HG03342 (cell line): ENCODE results near the gene DLGAP1.
"Not testable (repeated sequence)": the region's sequence is repeated elsewhere in the genome, so short reads cannot be mapped to it uniquely, and the experiment has no call there.

Source experiments
- ATAC-seq: cut with Tn5 transposase; IDR thresholded peaks from one replicate; pipeline ENCODE4 v1.9.1; 2021; ENCODE audit warnings: mild to moderate bottlenecking, moderate library complexity; ENCODE audit not compliant: unreplicated experiment

Gene DLGAP1

DNA sequence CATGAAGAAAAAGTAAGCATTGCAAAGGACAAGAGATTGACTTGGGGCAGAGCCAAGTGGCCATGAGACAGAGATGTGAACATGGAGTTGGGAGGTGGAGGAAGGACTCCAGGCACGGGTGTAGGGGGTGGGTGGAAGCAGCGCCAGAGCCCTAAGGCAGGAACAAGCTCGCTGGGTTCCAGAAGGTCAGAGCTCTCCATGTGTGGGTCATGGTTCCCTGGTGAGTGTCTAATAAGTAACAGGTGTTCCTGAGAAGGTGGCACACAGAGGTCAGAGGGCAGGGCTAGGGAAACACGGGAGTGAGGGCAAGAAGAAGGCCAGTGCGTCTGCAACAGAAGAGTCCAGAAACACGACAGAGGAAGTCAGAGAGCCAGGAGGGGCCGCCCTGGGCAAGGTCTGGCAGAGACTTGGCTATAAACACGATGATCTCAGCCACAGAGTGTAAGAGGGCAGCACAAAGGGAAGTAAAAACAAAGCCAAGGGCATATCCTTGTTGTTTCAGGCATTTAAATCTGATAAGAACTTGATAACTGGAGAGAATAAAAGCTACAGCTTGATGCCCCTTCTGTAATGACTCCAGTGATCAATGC is 744.3 kb downstream of the DLGAP1 start:
- no peak for ATAC-seq

DNA sequence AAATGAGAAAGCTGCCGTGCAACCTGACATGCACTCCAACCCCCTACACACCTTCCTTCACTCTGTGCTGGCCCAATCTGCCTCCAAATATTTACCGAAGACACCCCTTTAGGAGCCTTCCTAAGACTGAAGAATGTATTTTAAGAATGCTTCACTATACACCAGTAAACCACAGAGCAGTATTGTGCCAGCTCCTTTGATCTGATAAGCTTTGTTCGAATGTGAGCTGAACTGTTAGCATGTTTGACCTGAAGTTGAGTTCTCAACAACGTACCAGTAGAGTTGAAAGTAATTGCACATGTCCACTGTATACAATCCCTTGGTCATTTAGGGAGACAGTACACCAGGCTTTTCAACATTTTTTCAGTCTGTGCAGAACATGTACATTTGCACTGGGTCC is 745.9 kb downstream of the DLGAP1 start:
- no peak for ATAC-seq

DNA sequence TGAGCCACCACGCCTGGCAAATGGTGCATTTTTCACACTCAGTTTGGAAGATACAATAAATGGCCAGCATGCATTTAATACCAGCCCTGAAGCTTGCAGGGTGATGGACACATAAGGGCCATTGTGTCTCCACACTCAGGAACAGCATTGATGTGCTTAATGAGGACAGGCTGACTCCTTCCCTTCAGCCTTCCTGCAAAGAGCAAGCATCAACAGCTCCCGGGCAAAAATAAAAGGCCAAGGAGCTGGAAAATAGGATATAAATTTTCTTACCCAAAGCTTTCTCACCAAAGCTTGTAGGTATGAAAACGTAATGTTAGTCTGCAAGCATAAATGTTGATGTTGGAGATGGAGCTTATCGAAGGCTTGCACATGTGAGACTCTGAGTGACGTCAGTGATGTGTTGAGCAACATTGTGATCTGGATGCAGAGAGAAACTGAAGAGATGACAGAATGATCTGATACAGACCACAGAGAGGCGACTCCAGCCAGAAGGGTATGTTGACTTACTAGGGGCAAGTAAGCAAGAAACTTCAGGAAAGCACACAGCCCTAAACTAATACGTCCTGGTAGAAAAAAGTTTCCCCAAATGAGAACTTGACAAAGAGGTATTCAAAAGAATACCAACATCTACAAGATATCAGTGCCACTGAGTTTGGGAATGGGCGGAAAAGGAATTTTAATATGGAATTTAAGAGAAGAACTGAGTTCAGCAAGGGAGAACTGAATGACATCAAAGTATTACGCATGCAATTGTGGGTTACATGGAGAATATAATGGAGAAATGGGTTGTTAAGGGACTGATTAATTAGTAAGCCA is 748.6 kb downstream of the DLGAP1 start:
- no peak for ATAC-seq

DNA sequence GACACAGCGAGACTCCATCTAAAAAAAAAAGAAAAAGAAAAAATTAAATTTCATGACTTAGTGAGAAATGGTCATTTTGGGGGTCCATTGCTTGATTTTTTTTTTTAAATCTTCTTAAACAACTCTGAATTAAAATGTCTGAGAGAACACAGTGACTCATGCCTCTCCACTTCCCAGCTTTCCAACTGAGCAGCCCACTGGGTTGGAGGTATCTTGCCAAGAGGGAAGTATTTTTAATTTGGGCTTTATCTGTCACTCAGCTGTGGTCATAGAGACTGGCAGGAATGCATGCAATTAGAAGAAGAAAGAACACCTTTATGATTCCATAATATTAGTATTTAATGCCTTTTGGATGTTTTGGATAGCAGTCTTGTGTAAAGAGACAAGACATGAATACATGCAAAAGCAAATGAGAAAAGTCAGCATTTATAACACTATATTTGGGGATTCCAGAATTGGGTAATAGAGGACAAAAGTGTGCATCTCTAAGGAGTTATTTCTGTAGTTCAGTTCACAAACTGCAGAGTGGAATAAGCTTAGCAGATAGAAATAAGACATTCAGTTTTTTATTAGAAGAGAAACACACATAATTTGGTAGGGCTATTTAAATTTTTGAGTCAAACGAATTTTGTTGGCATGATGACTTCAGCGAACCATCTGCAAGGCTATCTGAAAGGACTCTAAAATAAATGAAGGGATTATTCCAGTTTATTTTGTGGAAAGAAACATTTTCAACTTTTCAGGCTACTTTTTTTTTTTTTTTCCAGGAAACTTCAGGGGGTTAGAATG is 750.4 kb downstream of the DLGAP1 start:
- ATAC-seq, result no peak

DNA sequence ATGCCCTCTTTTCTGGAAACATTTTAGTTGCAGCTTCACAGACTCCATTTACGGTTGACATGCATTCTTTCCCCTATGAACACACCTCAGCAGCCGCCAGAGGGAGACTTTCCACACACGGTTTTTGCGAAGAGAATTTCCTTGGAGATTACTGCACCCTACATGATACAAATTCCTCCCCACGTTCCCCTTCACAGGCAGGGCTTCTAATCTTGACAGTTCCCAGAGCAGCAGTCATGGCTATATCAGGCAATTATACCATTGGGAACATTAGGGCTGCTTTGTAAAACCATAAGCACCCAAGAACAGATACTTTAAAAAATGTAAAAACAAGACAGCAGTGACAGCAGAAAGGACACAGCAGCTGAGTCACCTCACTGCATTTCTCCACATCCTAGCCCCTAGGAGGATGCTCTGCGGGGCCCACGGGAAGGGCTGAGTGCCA is 751.4 kb downstream of the DLGAP1 start:
- no peak for ATAC-seq

DNA sequence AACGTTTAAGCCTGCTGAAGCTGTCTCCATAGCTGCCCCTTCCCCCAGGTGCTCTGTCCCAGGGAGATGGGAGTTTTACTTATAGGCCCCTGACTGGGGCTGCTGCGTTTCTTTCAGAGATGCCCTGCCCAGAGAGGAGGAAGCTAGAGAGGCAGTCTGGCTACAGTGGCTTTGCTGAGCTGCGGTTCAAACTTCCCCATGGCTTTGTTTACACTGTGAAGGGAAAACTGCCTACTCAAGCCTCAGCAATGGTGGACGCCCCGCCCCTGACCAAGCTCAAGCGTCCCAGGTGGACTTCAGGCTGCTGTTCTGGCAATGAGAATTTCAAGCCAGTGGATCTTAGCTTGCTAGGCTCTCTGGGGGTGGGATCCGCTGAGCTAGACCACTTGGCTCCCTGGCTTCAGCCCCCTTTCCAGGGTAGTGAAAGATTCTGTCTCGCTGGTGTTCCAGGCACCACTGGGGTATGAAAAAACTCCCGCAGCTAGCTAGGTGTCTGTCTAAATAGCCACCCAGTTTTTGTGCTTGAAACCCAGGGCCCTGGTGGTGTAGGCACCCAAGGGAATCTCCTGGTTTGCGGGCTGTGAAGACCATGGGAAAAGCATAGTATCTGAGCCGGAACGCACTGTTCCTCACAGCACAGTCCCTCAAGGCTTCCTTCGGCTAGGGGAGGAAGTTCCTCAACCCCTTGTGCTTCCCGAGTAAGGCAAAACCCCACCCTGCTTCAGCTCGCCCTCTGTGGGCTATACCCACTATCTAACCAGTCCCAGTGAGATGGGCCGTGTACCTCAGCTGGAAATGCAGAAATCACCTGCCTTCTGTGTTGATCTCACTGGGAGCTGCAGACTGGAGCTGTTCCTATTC is 755.2 kb downstream of the DLGAP1 start:
- not testable (repeated sequence) for ATAC-seq

DNA sequence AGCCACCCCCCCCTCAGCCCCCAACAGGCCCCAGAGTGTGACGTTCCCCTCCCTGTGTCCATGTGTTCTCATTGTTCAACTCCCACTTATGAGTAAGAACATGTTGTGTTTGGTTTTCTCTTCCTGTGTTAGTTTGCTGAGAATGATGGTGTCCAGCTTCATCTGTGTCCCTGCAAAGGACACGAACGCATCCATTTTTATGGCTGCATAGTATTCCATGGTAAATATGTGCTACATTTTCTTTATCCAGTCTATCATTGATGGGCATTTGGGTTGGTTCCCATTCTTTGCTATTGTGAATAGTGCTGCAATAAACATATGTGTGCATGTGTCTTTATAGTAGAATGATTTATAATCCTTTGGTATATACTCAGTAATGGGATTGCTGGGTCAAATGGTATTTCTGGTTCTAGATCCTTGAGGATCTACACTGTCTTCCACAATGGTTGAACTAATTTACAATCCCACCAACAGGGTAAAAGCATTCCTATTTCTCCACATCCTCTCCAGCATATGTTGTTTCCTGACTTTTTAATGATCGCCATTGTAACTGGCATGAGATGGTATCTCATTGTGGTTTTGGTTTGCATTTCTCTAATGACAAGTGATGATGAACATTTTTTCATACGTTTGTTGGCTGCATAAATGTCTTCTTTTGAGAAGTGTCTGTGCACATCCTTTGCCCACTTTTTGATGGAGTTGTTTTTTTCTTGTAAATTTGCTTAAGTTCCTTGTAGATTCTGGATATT is 760.9 kb downstream of the DLGAP1 start:
- ATAC-seq, result not testable (repeated sequence)

DNA sequence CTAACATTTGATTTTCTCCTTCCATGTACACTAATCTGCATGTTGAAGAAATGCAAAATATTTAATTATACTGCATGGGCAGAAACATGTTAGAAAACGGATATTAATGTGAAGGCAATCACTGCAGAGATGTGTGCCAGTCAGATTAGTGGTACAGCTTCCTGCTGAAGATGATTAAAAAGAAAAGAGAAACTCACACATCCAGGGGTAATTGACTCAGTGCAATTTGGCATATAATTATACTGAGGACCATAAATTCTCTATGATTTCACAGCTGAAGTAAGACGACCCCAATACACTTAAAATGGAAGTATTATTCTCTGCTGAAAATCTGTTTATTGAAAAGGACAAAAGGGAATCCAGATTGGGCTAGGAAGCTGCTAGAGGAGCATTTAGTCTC is 761.7 kb downstream of the DLGAP1 start:
- no peak for ATAC-seq

DNA sequence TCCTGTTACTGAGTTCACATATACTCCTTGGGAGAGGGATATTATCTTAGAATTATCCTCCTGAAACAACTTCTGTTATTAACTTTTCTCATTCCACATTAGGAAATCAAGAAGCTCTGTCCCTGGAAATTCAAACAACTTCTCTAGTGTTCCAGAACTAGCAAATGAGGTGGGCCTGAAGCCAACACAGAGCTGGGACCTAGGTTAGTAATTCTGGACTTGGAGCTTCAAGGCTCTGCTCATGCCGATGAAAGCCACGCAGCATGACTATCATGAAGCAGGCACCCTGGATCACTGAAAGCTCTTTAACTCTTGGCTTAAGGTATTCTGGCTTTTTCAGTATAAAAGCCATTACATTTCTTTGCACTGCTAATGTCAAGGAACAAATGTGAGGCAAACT is 762.4 kb downstream of the DLGAP1 start:
- ATAC-seq, result no peak

DNA sequence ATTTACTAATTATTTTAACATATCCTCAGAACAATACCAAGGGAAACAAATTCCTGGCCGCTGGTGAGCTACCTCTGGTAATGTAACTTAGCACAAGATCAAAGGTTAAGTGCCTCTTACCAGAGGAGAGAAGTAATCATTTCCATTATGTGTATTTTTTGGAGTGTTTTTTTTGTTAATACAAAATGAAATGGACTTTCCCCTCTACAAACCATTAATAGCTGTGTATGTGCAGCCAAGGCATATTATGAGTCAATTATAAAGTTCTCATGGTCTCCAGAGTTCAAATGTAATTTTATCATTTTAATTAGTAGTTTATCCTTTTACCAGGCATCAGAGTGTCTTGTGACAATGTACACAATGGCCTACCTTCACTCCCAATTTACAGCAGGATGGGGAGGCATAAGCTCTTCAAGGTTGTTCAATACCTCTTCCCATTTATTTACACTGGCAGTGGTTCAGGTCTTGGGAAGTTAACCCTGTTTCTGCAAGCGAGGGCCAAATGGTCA is 762.9 kb downstream of the DLGAP1 start:
- ATAC-seq, result no peak

DNA sequence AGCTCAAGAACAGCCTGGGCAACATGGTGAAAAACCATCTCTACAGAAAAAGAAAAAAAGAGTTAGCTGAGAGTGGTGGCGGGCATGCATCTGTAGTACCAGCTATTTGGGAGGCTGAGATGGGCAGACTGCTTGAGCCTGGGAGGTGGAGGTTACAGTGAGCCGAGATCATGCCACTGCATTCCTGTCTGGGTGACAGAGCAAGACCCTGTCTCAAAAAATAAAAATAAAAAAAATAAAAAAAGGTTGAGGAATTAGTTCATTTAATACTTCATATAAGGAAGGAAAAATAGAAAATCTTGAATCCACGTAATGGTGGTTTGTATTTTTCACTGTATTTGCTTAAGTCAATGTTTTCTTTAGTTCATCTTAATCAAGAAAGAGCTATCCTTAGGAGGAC is 763.4 kb downstream of the DLGAP1 start:
- no peak for ATAC-seq

DNA sequence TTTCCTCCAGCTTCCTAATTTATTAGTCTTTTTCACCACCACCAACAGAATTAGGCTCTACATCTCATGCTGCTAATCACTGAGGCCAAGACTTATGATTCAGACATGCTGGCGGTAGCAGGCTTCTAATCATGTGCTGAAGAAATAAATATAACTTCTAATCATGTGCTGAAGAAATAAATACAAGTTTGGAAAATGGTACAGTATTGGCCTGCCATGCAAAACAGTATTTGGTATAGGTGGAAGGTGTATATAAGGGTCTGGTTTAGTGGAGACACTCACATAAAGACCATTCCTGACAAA is 764.4 kb downstream of the DLGAP1 start:
- ATAC-seq, result no peak

DNA sequence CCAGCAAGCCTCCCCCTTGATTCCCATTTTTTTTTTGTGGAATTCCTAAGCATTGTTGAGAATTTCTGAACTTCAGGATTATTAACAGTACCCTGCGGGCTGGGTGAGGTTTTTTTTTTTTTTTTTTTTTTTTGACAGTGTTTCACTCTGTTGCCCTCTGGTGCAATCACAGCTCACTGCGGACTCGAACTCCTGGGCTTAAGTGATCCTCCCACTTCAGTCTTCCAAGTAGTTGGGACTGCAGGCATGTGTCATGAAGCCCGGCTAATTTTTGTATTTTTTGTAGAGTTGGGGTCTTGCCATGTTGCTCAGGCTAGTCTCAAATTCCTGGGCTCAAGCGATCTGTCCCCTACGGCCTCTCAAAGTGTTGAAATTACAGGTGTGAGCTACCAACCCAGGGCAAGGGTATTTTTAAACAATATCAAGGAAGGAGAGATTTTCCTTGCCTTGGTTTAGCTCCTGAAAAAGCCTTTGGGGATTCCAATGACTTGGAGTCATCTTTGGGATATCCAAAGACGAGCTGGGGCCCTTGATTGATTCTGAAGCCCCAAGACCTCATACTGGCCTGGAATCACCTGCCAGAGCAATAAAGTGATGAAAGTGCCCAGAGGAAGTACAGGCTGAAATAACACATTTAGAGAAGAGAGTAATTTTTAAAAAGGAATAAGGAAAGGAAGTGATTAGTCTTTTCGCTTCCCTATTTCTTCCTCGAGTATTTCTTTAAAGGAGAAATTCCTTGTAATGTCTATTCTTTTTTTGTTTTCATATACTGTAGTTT is 764.9 kb downstream of the DLGAP1 start:
- no peak for ATAC-seq

DNA sequence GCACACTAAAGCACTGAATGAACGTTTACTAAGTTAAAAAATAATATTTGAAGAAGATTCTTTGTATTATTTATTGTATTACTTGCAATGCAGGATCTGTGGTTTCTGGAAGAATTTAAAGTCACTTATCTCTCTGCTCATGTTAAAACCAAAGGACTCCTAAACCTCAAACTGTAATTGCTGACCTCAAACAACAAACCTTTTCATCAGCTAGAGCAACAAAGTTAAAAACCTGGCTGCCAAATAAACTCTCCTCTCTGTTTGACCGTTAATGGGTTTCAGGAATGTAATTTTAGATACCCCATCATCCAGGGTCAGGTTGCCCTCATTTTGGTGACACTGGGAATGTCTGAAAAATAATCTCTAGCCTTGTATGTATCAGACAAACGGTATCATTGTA is 766.0 kb downstream of the DLGAP1 start:
- ATAC-seq, result no peak

DNA sequence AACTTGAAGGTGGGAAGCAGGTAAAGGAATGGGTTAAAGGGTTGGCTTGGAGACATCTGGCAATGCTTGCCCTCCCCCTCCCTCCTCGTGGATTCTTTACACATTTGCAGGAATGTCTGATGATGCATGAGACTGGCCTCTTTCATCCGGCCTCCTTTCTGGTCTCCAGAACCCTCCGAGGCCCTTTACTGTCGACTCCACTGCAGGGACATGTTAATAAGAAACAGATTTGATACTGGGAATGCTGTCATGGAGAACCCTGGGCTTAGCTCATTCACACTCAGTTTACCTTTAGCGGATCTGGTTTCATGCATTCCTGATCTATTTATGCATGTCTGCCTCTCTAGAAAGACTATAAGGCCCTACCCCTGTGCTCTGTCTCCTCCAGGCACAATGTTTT is 766.4 kb downstream of the DLGAP1 start:
- no peak for ATAC-seq

DNA sequence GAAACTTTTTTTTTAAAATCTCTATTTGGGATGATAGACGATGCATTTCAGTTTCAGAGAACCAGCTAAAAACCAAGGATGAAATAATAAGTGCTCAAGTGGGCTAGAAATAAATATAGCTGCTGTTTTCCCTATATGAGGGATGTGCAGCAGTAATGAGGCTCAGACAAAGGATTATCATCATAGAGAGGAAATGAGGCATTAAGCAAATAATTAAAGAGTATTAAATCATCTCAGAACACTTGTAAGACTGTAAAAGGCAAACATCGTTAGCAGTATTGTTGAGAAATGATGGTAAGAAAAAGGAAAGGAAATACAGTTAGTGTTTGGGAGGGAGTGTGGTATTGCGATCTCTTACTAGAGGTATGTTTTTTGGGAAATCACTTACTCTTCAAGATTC is 771.6 kb downstream of the DLGAP1 start:
- ATAC-seq, result no peak

DNA sequence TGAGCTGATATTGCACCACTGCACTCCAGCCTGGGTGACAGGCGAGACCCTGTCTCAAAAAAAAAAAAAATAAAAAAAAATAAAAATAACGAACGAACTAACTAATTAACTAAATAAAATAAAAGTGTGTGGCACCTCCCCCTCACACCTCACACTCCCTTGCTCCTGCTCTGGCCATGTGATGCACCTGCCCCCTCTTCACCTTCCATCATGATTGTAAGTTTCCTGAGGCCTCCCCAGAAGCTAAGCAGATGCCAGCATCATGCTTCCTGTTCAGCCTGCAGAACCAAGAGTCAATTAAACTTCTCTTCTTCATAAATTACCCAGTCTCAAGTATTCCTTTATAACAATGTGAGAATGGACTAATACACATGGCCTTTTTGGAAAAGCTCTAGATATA is 773.0 kb downstream of the DLGAP1 start:
- no peak for ATAC-seq

DNA sequence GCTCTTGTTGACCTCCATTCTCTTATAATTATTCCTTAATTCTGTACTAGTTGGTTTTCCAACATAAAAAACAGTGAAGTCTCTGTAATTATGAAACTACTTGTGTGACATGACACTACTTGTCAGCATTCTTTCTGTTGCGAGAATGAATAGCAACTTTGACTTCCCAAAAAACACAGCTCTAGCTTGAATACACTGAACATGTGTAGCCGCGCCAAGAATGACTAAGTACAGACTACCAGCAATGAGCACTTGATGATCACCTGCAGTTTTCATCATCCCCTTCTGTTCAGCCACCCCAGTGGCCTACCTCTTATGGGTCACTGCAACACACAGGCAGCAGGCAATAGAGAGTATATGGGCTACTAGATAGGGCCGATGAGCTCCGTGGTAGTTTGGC is 775.9 kb downstream of the DLGAP1 start:
- ATAC-seq, result no peak

DNA sequence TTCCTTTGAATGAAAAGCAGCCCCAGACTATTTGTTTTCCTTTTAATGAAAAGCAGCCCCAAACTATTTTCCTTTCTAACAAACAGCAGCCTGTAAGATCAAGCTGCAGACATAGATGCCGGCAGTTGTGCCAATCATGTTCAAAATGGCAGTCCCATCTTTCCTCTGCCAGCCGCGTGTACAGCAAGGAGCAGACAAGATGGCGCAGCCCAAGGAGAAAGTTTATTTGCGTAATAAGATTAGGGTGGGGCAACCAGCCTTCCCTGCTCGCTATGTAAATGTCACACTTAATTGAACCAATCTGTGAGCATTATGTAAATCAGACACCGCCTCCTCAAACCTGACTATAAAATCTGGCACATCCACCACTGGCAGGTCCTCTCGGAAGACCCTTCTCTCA is 779.1 kb downstream of the DLGAP1 start:
- no peak for ATAC-seq
